Peyer's patch (tissue), 4 donors: ENCODE results near the gene SPACA4. TPM values are rescaled to one million over a fixed set of nuclear protein-coding genes. Genes with fewer than 3 reads are reported as not detected.
A peak's percentile ranks its signal among the peaks of the same experiment; 100 is the strongest.

Source experiments
- DNase-seq, 3 donors: peaks; one replicate each; pipeline ENCODE4 v3.0.0-alpha.2; 2017 to 2019
- H3K27ac ChIP-seq, 4 donors: fragments of 200-600 bp; sonication (generic); one replicate each; pipeline ENCODE4 v1.5.1; 2016 to 2019
- H3K27me3 ChIP-seq, 2 donors: fragments of 200-600 bp; sonication (generic); one replicate each; pipeline ENCODE4 v1.5.1; 2019
- H3K36me3 ChIP-seq, 3 donors: fragments of 200-600 bp; sonication (generic); one replicate each; pipeline ENCODE4 v1.5.1; 2016 to 2019
- H3K4me1 ChIP-seq, 4 donors: fragments of 200-600 bp; sonication (generic); one replicate each; pipeline ENCODE4 v1.5.1; 2016 to 2019
- H3K4me3 ChIP-seq, 4 donors: fragments of 200-600 bp; sonication (generic); 1 replicate in 3 of 4; 2 replicates in 1 of 4; pipeline ENCODE4 v1.5.1; 2016 to 2019; ENCODE audit warnings: mild to moderate bottlenecking in 1 of 4
- H3K9me3 ChIP-seq, 4 donors: fragments of 200-600 bp; sonication (generic); one replicate each; pipeline ENCODE4 v1.5.1; 2016 to 2019; ENCODE audit warnings: mild to moderate bottlenecking in 1 of 4
- POLR2A ChIP-seq, 2 donors: fragments of 450-650 bp; IDR thresholded peaks; one replicate each; pipeline ENCODE4 v1.5.1; 2017; ENCODE audit warnings: antibody characterized with exemption in 2 of 2, mild to moderate bottlenecking in 2 of 2, moderate library complexity in 2 of 2
- total RNA-seq, 4 donors: library from RNA; depleted of rRNA; stranded (reverse); fragments of >200 nt; gene quantifications; one replicate each; pipeline ENCODE4 v1.1.0, GENCODE V29; 2016
- TF ChIP-seq, protein P1 (sequence below), 6 experiments: fragments of 450-650 bp in 4 of 6; fragments of 200-600 bp in 2 of 6; sonication (generic) in 1 of 6; IDR thresholded peaks; one replicate each; pipeline ENCODE4 v1.5.1; 2017 to 2019; ENCODE audit warnings: antibody characterized with exemption in 6 of 6, mild to moderate bottlenecking in 3 of 6, moderate library complexity in 1 of 6

SPACA4 gene
- total RNA-seq, 4 donors from 2014 or later = not detected

- no peaks in the 10 kb centered on the region for H3K36me3 ChIP-seq
- H3K27me3 ChIP-seq = no peaks in the 10 kb centered on the region
- no peak for TF ChIP-seq POLR2A (IDR thresholded peaks at IDR 0.05)
- TF ChIP-seq, protein P1, sequence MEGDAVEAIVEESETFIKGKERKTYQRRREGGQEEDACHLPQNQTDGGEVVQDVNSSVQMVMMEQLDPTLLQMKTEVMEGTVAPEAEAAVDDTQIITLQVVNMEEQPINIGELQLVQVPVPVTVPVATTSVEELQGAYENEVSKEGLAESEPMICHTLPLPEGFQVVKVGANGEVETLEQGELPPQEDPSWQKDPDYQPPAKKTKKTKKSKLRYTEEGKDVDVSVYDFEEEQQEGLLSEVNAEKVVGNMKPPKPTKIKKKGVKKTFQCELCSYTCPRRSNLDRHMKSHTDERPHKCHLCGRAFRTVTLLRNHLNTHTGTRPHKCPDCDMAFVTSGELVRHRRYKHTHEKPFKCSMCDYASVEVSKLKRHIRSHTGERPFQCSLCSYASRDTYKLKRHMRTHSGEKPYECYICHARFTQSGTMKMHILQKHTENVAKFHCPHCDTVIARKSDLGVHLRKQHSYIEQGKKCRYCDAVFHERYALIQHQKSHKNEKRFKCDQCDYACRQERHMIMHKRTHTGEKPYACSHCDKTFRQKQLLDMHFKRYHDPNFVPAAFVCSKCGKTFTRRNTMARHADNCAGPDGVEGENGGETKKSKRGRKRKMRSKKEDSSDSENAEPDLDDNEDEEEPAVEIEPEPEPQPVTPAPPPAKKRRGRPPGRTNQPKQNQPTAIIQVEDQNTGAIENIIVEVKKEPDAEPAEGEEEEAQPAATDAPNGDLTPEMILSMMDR (IDR thresholded peaks at IDR 0.05) = no peak
- peaks cover 0 to 20% (median 0%) of the 10 kb centered on the region in 4 donors for H3K4me1 ChIP-seq
- H3K27ac ChIP-seq = peak overlapping the region; percentile 72 to 94 (median 84)
- H3K4me3 ChIP-seq = peak overlapping the region; percentile 40 to 59 (median 56)
- no peak for DNase-seq
- no peaks in the 10 kb centered on the region for H3K9me3 ChIP-seq
These were observed 40.2 kb downstream of the SPACA4 start for GRCh38 chr19:48646722-48647216.

DNA sequence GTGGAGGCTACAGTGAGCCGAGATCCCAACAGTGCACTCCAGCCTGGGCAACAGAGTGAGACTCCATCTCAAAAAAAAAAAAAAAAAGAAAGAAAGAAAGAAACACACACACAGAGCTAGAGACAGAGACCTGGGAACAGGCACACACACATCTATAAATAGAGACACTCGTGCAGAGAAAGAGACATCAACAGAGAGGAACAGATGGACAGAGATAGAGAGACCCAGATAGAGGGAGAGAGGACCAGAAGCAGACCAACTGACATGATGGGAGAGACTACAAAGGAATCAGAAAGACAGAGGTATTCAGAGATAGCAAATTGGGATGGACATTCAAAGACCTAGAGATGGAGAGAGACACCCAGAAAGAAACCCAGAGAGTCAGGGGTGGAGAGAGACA lies 41.6 kb downstream of the SPACA4 start:
- H3K4me1 ChIP-seq = peaks cover 0 to 20% (median 0%) of the 10 kb centered on the region in 4 donors
- no peaks in the 10 kb centered on the region for H3K9me3 ChIP-seq
- no peaks in the 10 kb centered on the region for H3K36me3 ChIP-seq
- H3K27ac ChIP-seq = no peak overlapping the region
- TF ChIP-seq, protein P1 (IDR thresholded peaks at IDR 0.05) = no peak
- no peak for TF ChIP-seq POLR2A (IDR thresholded peaks at IDR 0.05)
- no peak for DNase-seq
- no peaks in the 10 kb centered on the region for H3K27me3 ChIP-seq
- H3K4me3 ChIP-seq = no peak overlapping the region

DNA sequence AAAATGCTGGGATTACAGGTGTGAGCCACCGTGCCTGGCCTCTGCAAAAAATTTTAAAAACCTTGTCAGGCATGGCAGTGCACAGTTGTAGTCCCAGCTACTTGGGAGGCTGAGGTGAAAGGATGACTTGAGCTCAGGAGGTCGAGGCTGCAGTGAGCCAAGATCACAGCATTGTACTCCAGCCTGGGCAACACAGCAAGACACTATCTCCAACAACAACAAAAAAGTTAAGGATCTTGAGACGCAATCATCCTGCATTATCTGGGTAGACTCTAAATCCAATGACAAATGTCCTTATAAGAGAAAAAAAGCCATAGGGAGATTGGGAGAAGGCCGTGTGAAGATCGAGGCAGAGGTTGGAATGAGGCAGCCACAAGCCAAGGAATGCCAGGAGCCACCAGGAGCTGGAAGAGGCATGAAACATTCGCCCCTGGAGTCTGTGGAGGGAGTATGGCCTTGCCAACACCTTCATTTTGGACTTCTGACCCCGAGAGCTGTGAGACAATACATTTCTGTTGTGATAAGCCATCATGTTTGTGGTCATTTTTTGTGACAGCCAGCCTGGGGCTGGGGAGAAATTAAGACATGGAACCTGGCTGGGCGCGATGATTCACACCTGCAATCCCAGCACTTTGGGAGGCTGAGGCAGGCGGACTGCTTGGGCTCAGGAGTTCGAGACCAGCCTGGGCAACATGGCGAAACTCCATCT lies 44.6 kb downstream of the SPACA4 start:
- Histone ChIP-seq H3K4me3 (no peak overlapping the region), H3K36me3 (no peaks in the 10 kb centered on the region), H3K4me1 (peaks cover 0 to 3% (median 0%) of the 10 kb centered on the region in 4 donors), H3K9me3 (no peaks in the 10 kb centered on the region), H3K27ac (no peak overlapping the region), H3K27me3 (no peaks in the 10 kb centered on the region)
- TF ChIP-seq POLR2A (IDR thresholded peaks at IDR 0.05) = no peak
- TF ChIP-seq, protein P1 (IDR thresholded peaks at IDR 0.05) = no peak
- no peak for DNase-seq

DNA sequence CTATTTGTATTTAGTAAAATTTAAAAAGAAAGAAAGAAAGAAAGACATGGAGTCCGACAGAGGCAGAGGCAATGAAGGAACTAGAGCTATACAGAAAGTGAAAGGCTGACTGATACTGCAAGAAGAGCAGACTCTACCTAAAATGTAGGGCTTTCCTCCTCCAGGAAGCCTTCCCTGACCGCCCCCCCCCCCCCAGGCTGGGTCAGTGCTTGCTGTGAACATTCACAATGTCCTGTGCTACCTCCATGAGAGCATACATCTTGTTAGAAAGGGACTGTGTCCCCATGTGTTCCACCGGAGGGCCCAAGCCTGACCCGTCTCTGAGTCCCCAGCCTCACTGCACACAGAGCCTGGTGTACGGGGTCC lies 45.1 kb downstream of the SPACA4 start:
- TF ChIP-seq, protein P1 (IDR thresholded peaks at IDR 0.05) = no peak
- TF ChIP-seq POLR2A (IDR thresholded peaks at IDR 0.05) = no peak
- Histone ChIP-seq H3K36me3 (no peaks in the 10 kb centered on the region), H3K27ac (no peak overlapping the region), H3K27me3 (no peaks in the 10 kb centered on the region), H3K4me1 (no peaks in the 10 kb centered on the region), H3K4me3 (no peak overlapping the region), H3K9me3 (no peaks in the 10 kb centered on the region)
- DNase-seq = no peak

DNA sequence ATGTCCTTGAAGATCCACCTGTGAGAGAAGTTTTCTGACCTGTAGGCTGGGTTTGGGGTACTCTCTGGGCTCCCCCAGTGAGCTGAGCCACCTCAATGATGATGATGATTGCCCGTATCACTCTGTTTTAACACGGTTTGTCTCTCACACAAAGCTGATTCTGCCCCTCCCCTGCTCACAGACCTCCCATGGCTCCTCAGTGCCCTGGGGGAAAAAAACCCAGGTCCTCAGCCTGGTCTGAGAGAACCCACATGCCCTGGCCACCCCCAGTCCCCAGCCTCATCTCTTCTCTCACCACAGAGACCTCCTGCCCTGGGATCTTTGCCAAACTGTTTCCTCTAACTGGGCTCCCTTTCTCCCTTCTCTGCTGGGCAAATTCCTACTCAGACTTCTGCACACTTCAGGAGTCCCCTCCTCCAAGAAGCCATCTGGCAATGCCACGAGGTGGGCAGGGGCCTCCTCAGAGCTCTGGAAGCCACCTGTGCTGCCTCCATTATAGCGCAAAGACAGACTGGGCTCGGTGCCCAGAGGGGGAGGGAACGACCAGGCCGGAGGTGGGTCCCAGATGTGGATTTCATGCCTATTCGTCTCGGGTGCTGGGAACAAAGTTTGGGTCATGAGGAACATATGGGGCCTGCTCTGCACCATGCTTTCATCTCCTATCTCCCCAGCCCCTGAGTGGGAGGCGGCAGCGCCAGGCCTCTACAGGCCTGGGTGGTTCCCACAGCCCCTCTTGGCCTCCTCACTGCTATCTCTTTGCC lies 47.9 kb downstream of the SPACA4 start:
- H3K4me1 ChIP-seq = no peaks in the 10 kb centered on the region
- DNase-seq = peak in 1 of 3 donors; percentile 52
- no peaks in the 10 kb centered on the region for H3K36me3 ChIP-seq
- no peaks in the 10 kb centered on the region for H3K27me3 ChIP-seq
- TF ChIP-seq, protein P1 (IDR thresholded peaks at IDR 0.05) = no peak
- TF ChIP-seq POLR2A (IDR thresholded peaks at IDR 0.05) = no peak
- H3K27ac ChIP-seq = no peak overlapping the region
- H3K4me3 ChIP-seq = no peak overlapping the region
- H3K9me3 ChIP-seq = no peaks in the 10 kb centered on the region
